Esophagus muscularis mucosa (tissue), 4 donors: ENCODE results near the gene SDF4. TPM values are rescaled to one million over a fixed set of nuclear protein-coding genes. Genes with fewer than 3 reads are reported as not detected.
A peak's percentile ranks its signal among the peaks of the same experiment; 100 is the strongest.

Source experiments
- DNase-seq: peaks from one replicate; pipeline ENCODE4 v3.0.0-alpha.2; 2017; ENCODE audit errors: extremely low spot score
- H3K27ac ChIP-seq, 4 donors: fragments of 200-600 bp; sonication (generic); replicated peaks in 1 of 4; 1 replicate in 3 of 4; 2 replicates in 1 of 4; pipeline ENCODE4 v1.5.1; 2016 to 2019; ENCODE audit warnings: mild to moderate bottlenecking in 1 of 4
- H3K27me3 ChIP-seq, 4 donors: fragments of 200-600 bp; sonication (generic); one replicate each; pipeline versions ENCODE4 v1.5.1 to v1.6.0; 2016 to 2019
- H3K36me3 ChIP-seq, 4 donors: fragments of 200-600 bp; sonication (generic); one replicate each; pipeline ENCODE4 v1.5.1; 2016 to 2019
- H3K4me1 ChIP-seq, 4 donors: fragments of 200-600 bp; sonication (generic); one replicate each; pipeline ENCODE4 v1.5.1; 2016 to 2019
- H3K4me3 ChIP-seq, 4 donors: fragments of 200-600 bp; sonication (generic); 1 replicate in 2 of 4; 2 replicates in 2 of 4; pipeline ENCODE4 v1.5.1; 2016 to 2019; ENCODE audit warnings: mild to moderate bottlenecking in 4 of 4, moderate library complexity in 1 of 4
- H3K9me3 ChIP-seq, 4 donors: fragments of 200-600 bp; sonication (generic); 1 replicate in 3 of 4; 2 replicates in 1 of 4; pipeline ENCODE4 v1.5.1; 2016 to 2019
- CTCF ChIP-seq, 3 experiments: fragments of 200-600 bp in 2 of 3; fragments of 450-650 bp in 1 of 3; sonication (generic) in 2 of 3; IDR thresholded peaks; one replicate each; pipeline ENCODE4 v1.5.1; 2017 to 2019; ENCODE audit warnings: antibody characterized with exemption in 3 of 3, mild to moderate bottlenecking in 2 of 3, moderate library complexity in 1 of 3
- EP300 ChIP-seq: sonication (generic); formaldehyde crosslinking; IDR thresholded peaks from one replicate; pipeline ENCODE4 v1.6.1; 2017; ENCODE audit warnings: antibody characterized with exemption
- POLR2A ChIP-seq: fragments of 450-650 bp; IDR thresholded peaks from one replicate; pipeline ENCODE4 v1.6.1; 2017; ENCODE audit warnings: antibody characterized with exemption, moderate library complexity, mild to moderate bottlenecking, low read depth
- POLR2AphosphoS5 ChIP-seq, 2 donors: sonication (generic); formaldehyde crosslinking; IDR thresholded peaks; one replicate each; pipeline ENCODE4 v1.6.1; 2017; ENCODE audit warnings: antibody characterized with exemption in 2 of 2
- WGBS: methylation state at CpG from one replicate; pipeline ENCODE4 v1.1.5; 2018; 5-methylcytosine and 5-hydroxymethylcytosine counted together
- intact Hi-C: fragments of 100-400 bp; cut with DNase I; formaldehyde crosslinking; loops from one replicate; pipeline ENCODE4 v1.15.1; 2023
- total RNA-seq, 4 donors: library from RNA; depleted of rRNA; stranded (reverse); fragments of >200 nt; gene quantifications; one replicate each; pipeline versions ENCODE4 v1.1.0 to v1.2.1, GENCODE V29; 2016

Gene SDF4
- total RNA-seq, 4 donors from 2014 or later = 88.5 to 125 (median 107) TPM

- Histone ChIP-seq H3K27ac (no peak within 1 kb of the TSS), H3K27me3 (peaks cover 0 to 41% (median 18%) of the 10 kb centered on the region in 4 donors), H3K4me1 (peaks cover 3 to 19% (median 15%) of the 10 kb centered on the region in 4 donors), H3K9me3 (no peaks in the 10 kb centered on the region), H3K4me3 (peak within 1 kb of the TSS in 2 of 4 donors; percentile 5 to 24), H3K36me3 (peaks cover 0 to 31% (median 6%) of the 10 kb centered on the region in 4 donors)
- WGBS = 2% methylated on average over 9 of the region's 74 CpGs
- DNase-seq = no peak
- intact Hi-C loops = no loop called here
- TF ChIP-seq POLR2AphosphoS5 (IDR thresholded peaks at IDR 0.05) (no peak), CTCF (IDR thresholded peaks at IDR 0.05) (no peak), POLR2A (no peak), EP300 (no peak)
Observed at GRCh38 chr1:1246577-1247340, 15.0 kb upstream of the SDF4 start, which contains the start of gene C1QTNF12. Gene C1QTNF12 (minus strand): TSS chr1:1246722. CDS start chr1:1246690, 32 bp downstream.

- peaks cover 3 to 19% (median 15%) of the 10 kb centered on the region in 4 donors for H3K4me1 ChIP-seq
- no peak for TF ChIP-seq POLR2A
- no peak for TF ChIP-seq EP300
- no peak for TF ChIP-seq POLR2AphosphoS5 (IDR thresholded peaks at IDR 0.05)
- TF ChIP-seq CTCF (IDR thresholded peaks at IDR 0.05) = no peak
- intact Hi-C loops = no loop called here
- DNase-seq = no peak
- no peak overlapping the region for H3K27ac ChIP-seq
- H3K9me3 ChIP-seq = no peaks in the 10 kb centered on the region
- peaks cover 0 to 49% (median 18%) of the 10 kb centered on the region in 4 donors for H3K27me3 ChIP-seq
- peak overlapping the region in 2 of 4 donors; percentile 5 to 24 for H3K4me3 ChIP-seq
- peaks cover 0 to 28% (median 4%) of the 10 kb centered on the region in 4 donors for H3K36me3 ChIP-seq
- WGBS = 80% methylated on average over 7 of the region's 45 CpGs
Observed at GRCh38 chr1:1245817-1246576, 14.2 kb upstream of the SDF4 start.

- peaks cover 3 to 19% (median 15%) of the 10 kb centered on the region in 4 donors for H3K4me1 ChIP-seq
- H3K36me3 ChIP-seq = peaks cover 0 to 24% (median 4%) of the 10 kb centered on the region in 4 donors
- peaks cover 0 to 56% (median 18%) of the 10 kb centered on the region in 4 donors for H3K27me3 ChIP-seq
- 85% methylated on average over 12 of the region's 23 CpGs for WGBS
- no peaks in the 10 kb centered on the region for H3K9me3 ChIP-seq
- no peak overlapping the region for H3K27ac ChIP-seq
- intact Hi-C loops = no loop called here
- TF ChIP-seq POLR2A (no peak), POLR2AphosphoS5 (IDR thresholded peaks at IDR 0.05) (no peak), EP300 (no peak), CTCF (IDR thresholded peaks at IDR 0.05) (no peak)
- no peak for DNase-seq
- no peak overlapping the region for H3K4me3 ChIP-seq
Observed at GRCh38 chr1:1245178-1245816, 13.5 kb upstream of the SDF4 start.

- H3K27me3 ChIP-seq = peaks cover 0 to 66% (median 18%) of the 10 kb centered on the region in 4 donors
- intact Hi-C loops = no loop called here
Observed at GRCh38 chr1:1244192-1244811, 12.5 kb upstream of the SDF4 start.

More at GRCh38 chr1:1244192-1244811, 12.5 kb upstream of the SDF4 start:
- 83% methylated on average over 29 of the region's 30 CpGs for WGBS
- no peak overlapping the region for H3K27ac ChIP-seq
- no peaks in the 10 kb centered on the region for H3K9me3 ChIP-seq
- DNase-seq = no peak
- peak overlapping the region in 2 of 4 donors; percentile 8 to 22 for H3K4me3 ChIP-seq
- peaks cover 3 to 26% (median 17%) of the 10 kb centered on the region in 4 donors for H3K4me1 ChIP-seq
- no peak for TF ChIP-seq EP300
- no peak for TF ChIP-seq POLR2A
- TF ChIP-seq CTCF (IDR thresholded peaks at IDR 0.05) = no peak
- TF ChIP-seq POLR2AphosphoS5 (IDR thresholded peaks at IDR 0.05) = no peak
- H3K36me3 ChIP-seq = peaks cover 0 to 24% (median 4%) of the 10 kb centered on the region in 4 donors
